A549 (cell line): Measurements from ENCODE around the gene TAF1A. TPM values are rescaled to one million over a fixed set of nuclear protein-coding genes. Genes with fewer than 3 reads are reported as not detected.
A peak's percentile ranks its signal among the peaks of the same experiment; 100 is the strongest.
"Not testable (repeated sequence)": the region's sequence is repeated elsewhere in the genome, so short reads cannot be mapped to it uniquely, and the experiment has no call there.

ENCODE experiments used
- ATAC-seq, 2 experiments: fragments of 200-7000 bp in 1 of 2; fragments of >200 bp in 1 of 2; cut with Nextera tagmentation in 1 of 2; cut with Tn5 transposase in 1 of 2; 3 replicates each; pipeline versions ENCODE4 v1.8.0 to v1.9.1; 2018 to 2020; ENCODE audit warnings: mild to moderate bottlenecking in 1 of 2, moderate library complexity in 1 of 2
- CTCF ChIA-PET: fragments of 300-600 bp; sonication (Branson Sonifier 250); formaldehyde crosslinking; extraction: SDS; loops from one replicate; lab custom pipeline; 2021; ENCODE audit warnings: antibody characterized with exemption, inconsistent platforms; lab: Yijun Ruan, JAX
- POLR2A ChIA-PET: fragments of 350-600 bp; formaldehyde crosslinking; extraction: SDS; loops from one replicate; lab custom pipeline; 2021; ENCODE audit warnings: antibody characterized with exemption, inconsistent platforms; lab: Yijun Ruan, JAX
- DNase-seq, 2 experiments: peaks; one replicate each; pipeline versions ENCODE4 v3.0.0 to v3.0.0-alpha.2; 2011 to 2016; ENCODE audit warnings: low read depth in 1 of 2, low spot score in 1 of 2
- FAIRE-seq: peaks from 2 replicates; lab custom pipeline; 2011; peaks lifted over from hg19 to GRCh38; lab: Jason Lieb, UNC
- H3K27ac ChIP-seq, 2 experiments: fragments of >200 bp; sonication (Bioruptor Twin); formaldehyde crosslinking; 3 replicates each; pipeline ENCODE4 v1.5.1; 2016 to 2017
- H3K4me1 ChIP-seq: fragments of >200 bp; sonication (Bioruptor Twin); formaldehyde crosslinking; 3 replicates; pipeline ENCODE4 v1.6.1; 2016
- H3K4me2 ChIP-seq: fragments of >200 bp; sonication (Bioruptor Twin); formaldehyde crosslinking; 3 replicates; pipeline ENCODE4 v1.6.1; 2016
- H3K4me3 ChIP-seq: fragments of >200 bp; sonication (Bioruptor Twin); formaldehyde crosslinking; 3 replicates; pipeline ENCODE4 v1.5.1; 2016
- H3K9me3 ChIP-seq: fragments of >200 bp; sonication (Bioruptor Twin); formaldehyde crosslinking; 3 replicates; pipeline ENCODE4 v1.6.1; 2016
- BHLHE40 ChIP-seq: IDR thresholded peaks from 2 replicates; pipeline ENCODE4 v1.6.1; 2012; ENCODE audit warnings: low read depth, low read length, inconsistent platforms
- CHD2 ChIP-seq: fragments of 150-350 bp; IDR thresholded peaks from 2 replicates; pipeline ENCODE4 v1.6.1; 2014; ENCODE audit warnings: low read length; ENCODE audit not compliant: partially characterized antibody
- CHD4 ChIP-seq: fragments of 200-600 bp; sonication (generic); IDR thresholded peaks from 2 replicates; pipeline ENCODE4 v1.6.1; 2016; ENCODE audit warnings: antibody characterized with exemption, mild to moderate bottlenecking, borderline replicate concordance
- EHF ChIP-seq: fragments of 250-450 bp; sonication (Bioruptor Pico); IDR thresholded peaks from 2 replicates; pipeline ENCODE4 v1.5.0; 2020; ENCODE audit warnings: mild to moderate bottlenecking
- FOSB ChIP-seq: fragments of 250-450 bp; sonication (Bioruptor Pico); IDR thresholded peaks from 2 replicates; pipeline ENCODE4 v1.5.0; 2020; ENCODE audit warnings: mild to moderate bottlenecking, moderate library complexity
- FOXS1 ChIP-seq: fragments of 250-450 bp; sonication (Bioruptor Pico); IDR thresholded peaks from 2 replicates; pipeline ENCODE4 v1.5.0; 2020; ENCODE audit warnings: mild to moderate bottlenecking, moderate library complexity
- GATA3 ChIP-seq: IDR thresholded peaks from 2 replicates; pipeline ENCODE4 v1.6.1; 2012; ENCODE audit warnings: borderline replicate concordance
- HDAC2 ChIP-seq: fragments of 200-600 bp; sonication (generic); IDR thresholded peaks from 2 replicates; pipeline ENCODE4 v1.6.1; 2016
- HMGXB4 ChIP-seq: fragments of 250-450 bp; sonication (Bioruptor Pico); IDR thresholded peaks from 2 replicates; pipeline ENCODE4 v1.5.0; 2021; ENCODE audit warnings: mild to moderate bottlenecking, moderate library complexity, borderline replicate concordance
- HOXB13 ChIP-seq: fragments of 250-450 bp; sonication (Bioruptor Pico); IDR thresholded peaks from 2 replicates; pipeline ENCODE4 v1.5.0; 2020; ENCODE audit warnings: low read depth, mild to moderate bottlenecking, moderate library complexity
- HOXB5 ChIP-seq: fragments of 250-450 bp; sonication (Bioruptor Pico); IDR thresholded peaks from 2 replicates; pipeline ENCODE4 v1.5.0; 2020; ENCODE audit warnings: mild to moderate bottlenecking, moderate library complexity
- JUNB ChIP-seq: fragments of >200 bp; sonication (Bioruptor Twin); formaldehyde crosslinking; IDR thresholded peaks from 2 replicates; pipeline ENCODE4 v1.6.1; 2016
- KDM5A ChIP-seq: fragments of 200-600 bp; sonication (generic); IDR thresholded peaks from 2 replicates; pipeline ENCODE4 v1.6.1; 2016; ENCODE audit warnings: antibody characterized with exemption, mild to moderate bottlenecking
- MAZ ChIP-seq: fragments of 150-350 bp; IDR thresholded peaks from 2 replicates; pipeline ENCODE4 v1.6.1; 2014; ENCODE audit warnings: antibody characterized with exemption, low read depth, low read length, borderline replicate concordance
- NR3C1 ChIP-seq: fragments of >200 bp; sonication (Bioruptor Twin); formaldehyde crosslinking; IDR thresholded peaks from 3 replicates; pipeline ENCODE4 v1.6.1; 2017
- PBX3 ChIP-seq: IDR thresholded peaks from 2 replicates; pipeline ENCODE4 v1.6.1; 2012
- PHF8 ChIP-seq: fragments of 200-600 bp; sonication (generic); IDR thresholded peaks from 2 replicates; pipeline ENCODE4 v1.6.1; 2016; ENCODE audit warnings: low read depth, mild to moderate bottlenecking, antibody characterized with exemption, moderate library complexity, borderline replicate concordance
- POLR2AphosphoS2 ChIP-seq: conservative IDR thresholded peaks from 2 replicates; pipeline ENCODE4 v1.6.1; 2012; ENCODE audit warnings: low read length, improper control_type of control experiment, inconsistent platforms
- RCOR1 ChIP-seq: fragments of 150-350 bp; IDR thresholded peaks from 2 replicates; pipeline ENCODE4 v1.6.1; 2014; ENCODE audit warnings: antibody characterized with exemption, low read length, low read depth
- RFX5 ChIP-seq: fragments of 450-650 bp; IDR thresholded peaks from 2 replicates; pipeline ENCODE4 v1.7.1; 2014; ENCODE audit warnings: antibody characterized with exemption, mild to moderate bottlenecking, moderate library complexity
- TP53 ChIP-seq: fragments of 250-450 bp; sonication (Bioruptor Pico); IDR thresholded peaks from 2 replicates; pipeline ENCODE4 v1.5.0; 2021; ENCODE audit warnings: mild to moderate bottlenecking, moderate library complexity
- USF2 ChIP-seq: fragments of 450-650 bp; IDR thresholded peaks from 2 replicates; pipeline ENCODE4 v1.6.1; 2014; ENCODE audit warnings: antibody characterized with exemption
- ZNF302 ChIP-seq: fragments of 250-450 bp; sonication (Bioruptor Pico); IDR thresholded peaks from 2 replicates; pipeline ENCODE4 v1.9.0; 2021; ENCODE audit warnings: inconsistent platforms, mild to moderate bottlenecking, moderate library complexity
- ZSCAN20 ChIP-seq: fragments of 250-450 bp; sonication (Bioruptor Pico); IDR thresholded peaks from 2 replicates; pipeline ENCODE4 v1.8.0; 2022; ENCODE audit warnings: mild to moderate bottlenecking, moderate library complexity
- WGBS: methylation state at CpG from one replicate; pipeline ENCODE4 v1.1.6; 2017; ENCODE audit errors: missing lambda C conversion rate; 5-methylcytosine and 5-hydroxymethylcytosine counted together
- polyA plus RNA-seq, 4 experiments: library from polyadenylated mRNA; depleted of rRNA in 3 of 4; stranded (reverse); fragments of >200 nt; fragmentation: RNase III in 1 of 4; extraction: RNeasy Plus Mini Kit Qiagen cat#74134 plus additional on column Dnase treatment in 1 of 4; gene quantifications; 2 replicates in 3 of 4; 3 replicates in 1 of 4; pipeline ENCODE4 v1.2.3, GENCODE V29; 2011 to 2017
- TF ChIP-seq, protein P1 (sequence below): IDR thresholded peaks from 2 replicates; pipeline ENCODE4 v1.6.1; 2012; ENCODE audit warnings: low read depth, borderline replicate concordance
- TF ChIP-seq, protein P2 (sequence below): IDR thresholded peaks from 2 replicates; pipeline ENCODE4 v1.6.1; 2012

The TAF1A gene
- polyA plus RNA-seq, 2 of the 4 experiments (the other 2 are of a cell fraction): 11.7 to 21.7 TPM

DNA sequence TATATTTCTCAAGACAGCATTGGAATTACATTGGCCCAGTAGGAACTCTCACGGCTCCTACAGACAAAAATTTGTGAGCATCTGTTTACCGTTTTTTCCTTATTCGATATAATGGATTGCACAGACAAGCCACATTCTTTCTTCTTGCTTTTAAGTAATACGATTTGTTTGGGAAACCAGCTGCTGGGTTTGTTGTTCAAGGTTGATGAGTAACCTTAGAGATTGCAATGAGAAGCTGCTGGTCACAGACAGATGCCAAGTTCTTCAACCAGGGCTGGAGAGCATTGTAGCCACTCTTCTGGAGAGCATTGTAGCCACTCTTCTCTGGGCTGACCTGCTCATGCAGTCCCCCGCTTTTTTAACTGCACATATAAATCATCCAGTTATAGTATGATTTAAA lies 26.8 kb upstream of the TAF1A start:
- DNase-seq (peak in 1 of 2 experiments; percentile 8), ATAC-seq (no peak), FAIRE-seq (no peak)
- TF ChIP-seq CHD2: no peak
- ChIA-PET POLR2A (interaction anchor here (1.5 kb wide), 1 partner anchor 27 kb away, joined by 5 read pairs; the partner anchor contains the start of gene TAF1A), CTCF (interaction anchor here (0.7 to 3.1 kb wide), 3 partner anchors 9 to 151 kb away, joined by 3 to 13 read pairs (median 3); no protein-coding TSS in a partner anchor)
- no peak overlapping the region for H3K4me2 ChIP-seq
- H3K27ac ChIP-seq: no peak overlapping the region
- H3K4me1 ChIP-seq: peaks cover 8% of the 10 kb centered on the region; the same call in 2 of the 3 replicates
- peaks cover 7% of the 10 kb centered on the region for H3K9me3 ChIP-seq
- H3K4me3 ChIP-seq: no peak overlapping the region
- WGBS: 69% methylated on average over 5 of the region's 5 CpGs

- Histone ChIP-seq H3K27ac (no peak overlapping the region), H3K4me1 (peaks cover 8% of the 10 kb centered on the region; the same call in 2 of the 3 replicates), H3K9me3 (peaks cover 11% of the 10 kb centered on the region), H3K4me2 (no peak overlapping the region), H3K4me3 (no peak overlapping the region)
- TF ChIP-seq NR3C1 (no peak), ZNF302 (CRISPR knock-in tag) (no peak), RFX5 (no peak), MAZ (no peak), TP53 (CRISPR knock-in tag) (no peak), USF2 (no peak), JUNB (no peak), GATA3 (no peak), POLR2AphosphoS2 (no peak), CHD4 (no peak), FOSB (CRISPR knock-in tag) (no peak), HOXB5 (no peak), KDM5A (no peak), HMGXB4 (CRISPR knock-in tag) (no peak), EHF (CRISPR knock-in tag) (no peak), PHF8 (no peak), PBX3 (no peak)
- TF ChIP-seq, protein P1, sequence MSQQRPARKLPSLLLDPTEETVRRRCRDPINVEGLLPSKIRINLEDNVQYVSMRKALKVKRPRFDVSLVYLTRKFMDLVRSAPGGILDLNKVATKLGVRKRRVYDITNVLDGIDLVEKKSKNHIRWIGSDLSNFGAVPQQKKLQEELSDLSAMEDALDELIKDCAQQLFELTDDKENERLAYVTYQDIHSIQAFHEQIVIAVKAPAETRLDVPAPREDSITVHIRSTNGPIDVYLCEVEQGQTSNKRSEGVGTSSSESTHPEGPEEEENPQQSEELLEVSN: no peak
- TF ChIP-seq, protein P2, sequence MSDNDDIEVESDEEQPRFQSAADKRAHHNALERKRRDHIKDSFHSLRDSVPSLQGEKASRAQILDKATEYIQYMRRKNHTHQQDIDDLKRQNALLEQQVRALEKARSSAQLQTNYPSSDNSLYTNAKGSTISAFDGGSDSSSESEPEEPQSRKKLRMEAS: no peak
- ChIA-PET POLR2A (no interaction called here), CTCF (interaction anchor here (1.2 kb wide), 1 partner anchor 149 kb away, joined by 3 read pairs; no protein-coding TSS in a partner anchor)
- no peak for FAIRE-seq
- DNase-seq: no peak
- ATAC-seq: no peak
- WGBS: 3% methylated on average over 1 of the region's 1 CpG
Measured at GRCh38 chr1:222613627-222614026, 23.9 kb upstream of the TAF1A start.

DNA sequence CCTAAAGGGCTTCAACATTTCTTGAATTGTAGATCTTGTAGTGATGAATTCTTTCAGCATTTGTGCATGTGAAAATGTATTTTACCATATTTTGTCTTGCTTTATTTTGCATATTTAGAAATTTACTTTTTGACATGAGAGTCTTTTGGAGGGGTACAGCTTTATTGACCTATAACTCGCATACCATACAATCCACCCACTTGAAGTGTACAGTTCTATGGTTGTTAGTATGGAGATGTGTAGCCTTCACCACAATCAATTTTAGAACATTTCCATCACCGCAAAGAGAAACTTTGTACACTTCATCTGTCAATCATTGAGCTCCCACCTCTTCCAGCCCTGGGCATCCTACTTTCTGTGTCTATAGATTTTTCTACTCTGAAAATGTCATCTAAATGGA lies 21.0 kb upstream of the TAF1A start:
- no peak for FAIRE-seq
- H3K27ac ChIP-seq: no peak overlapping the region
- no peak overlapping the region for H3K4me3 ChIP-seq
- H3K4me2 ChIP-seq: no peak overlapping the region
- no peaks in the 10 kb centered on the region for H3K4me1 ChIP-seq
- ChIA-PET CTCF (interaction anchor here (1.2 kb wide), 1 partner anchor 146 kb away, joined by 5 read pairs; no protein-coding TSS in a partner anchor), POLR2A (no interaction called here)
- H3K9me3 ChIP-seq: peaks cover 11% of the 10 kb centered on the region
- DNase-seq: no peak
- 85% methylated on average over 2 of the region's 2 CpGs for WGBS
- no peak for ATAC-seq
- TF ChIP-seq JUNB (no peak), CHD4 (no peak), HDAC2 (no peak), HOXB13 (no peak), RFX5 (no peak), ZSCAN20 (CRISPR knock-in tag) (no peak), FOXS1 (CRISPR knock-in tag) (no peak), BHLHE40 (no peak), RCOR1 (no peak), KDM5A (no peak), FOSB (CRISPR knock-in tag) (no peak)
- TF ChIP-seq, protein P2: no peak

GRCh38 chr1:222609111-222609510 lies 19.4 kb upstream of the TAF1A start:
- H3K4me1 ChIP-seq, FAIRE-seq, H3K27ac ChIP-seq, H3K4me3 ChIP-seq, ATAC-seq, DNase-seq, POLR2A ChIA-PET, CTCF ChIA-PET, H3K4me2 ChIP-seq: not testable (repeated sequence)
- peaks cover 11% of the 10 kb centered on the region for H3K9me3 ChIP-seq
- WGBS: 0% methylated on average over 1 of the region's 1 CpG
